OCI-LY1 (cell line): ENCODE measurements around the gene MAML2.

ENCODE experiments used
- H2AFZ ChIP-seq: fragments of 200-600 bp; sonication (generic), shearing (Covaris generic); 2 replicates; pipeline ENCODE4 v1.6.0; 2014; ENCODE audit warnings: antibody characterized with exemption, mild to moderate bottlenecking, low read length
- H3F3A ChIP-seq: fragments of 200-600 bp; sonication (generic), shearing (Covaris generic); 2 replicates; pipeline ENCODE4 v1.6.0; 2014; ENCODE audit warnings: mild to moderate bottlenecking, antibody characterized with exemption, low read length, moderate library complexity; ENCODE audit not compliant: insufficient read depth
- H3K27ac ChIP-seq: fragments of 200-600 bp; sonication (generic); 2 replicates; pipeline ENCODE4 v1.5.1; 2014; ENCODE audit warnings: low read length, mixed run types, mild to moderate bottlenecking, low read depth; ENCODE audit not compliant: poor library complexity, severe bottlenecking
- H3K27me3 ChIP-seq: fragments of 200-600 bp; sonication (generic); 2 replicates; pipeline ENCODE4 v1.6.0; 2014; ENCODE audit warnings: antibody characterized with exemption, mild to moderate bottlenecking, low read length, moderate library complexity; ENCODE audit not compliant: insufficient read depth
- H3K36me3 ChIP-seq: fragments of 200-600 bp; sonication (generic); 2 replicates; pipeline ENCODE4 v1.6.1; 2014; ENCODE audit warnings: mild to moderate bottlenecking, antibody characterized with exemption, low read length, moderate library complexity, mixed read lengths; ENCODE audit not compliant: insufficient read depth
- H3K4me1 ChIP-seq: fragments of 200-600 bp; sonication (generic); 2 replicates; pipeline ENCODE4 v1.5.1; 2014; ENCODE audit warnings: mild to moderate bottlenecking, low read length, moderate library complexity; ENCODE audit not compliant: insufficient read depth, severe bottlenecking
- H3K4me2 ChIP-seq: fragments of 200-600 bp; sonication (generic), shearing (Covaris generic); 2 replicates; pipeline ENCODE4 v1.6.1; 2014; ENCODE audit warnings: low read length
- H3K4me3 ChIP-seq: fragments of 200-600 bp; sonication (generic); 2 replicates; pipeline ENCODE4 v1.5.1; 2014; ENCODE audit warnings: low read length, low read depth, mild to moderate bottlenecking, mixed read lengths; ENCODE audit not compliant: poor library complexity, severe bottlenecking
- H3K79me2 ChIP-seq: fragments of 200-600 bp; shearing (Covaris generic); 2 replicates; pipeline ENCODE4 v1.6.1; 2016; ENCODE audit warnings: mixed run types, low read length, mixed read lengths; ENCODE audit not compliant: insufficient read depth
- H3K9ac ChIP-seq: fragments of 200-600 bp; sonication (generic), shearing (Covaris generic); 2 replicates; pipeline ENCODE4 v1.6.1; 2014; ENCODE audit warnings: mild to moderate bottlenecking, low read length, mixed read lengths
- H3K9me2 ChIP-seq: fragments of 200-600 bp; sonication (generic), shearing (Covaris generic); 2 replicates; pipeline ENCODE4 v1.6.1; 2014; ENCODE audit warnings: low read depth, mild to moderate bottlenecking, low read length, mixed read lengths
- H3K9me3 ChIP-seq: fragments of 200-600 bp; shearing (Covaris generic); 2 replicates; pipeline ENCODE4 v1.6.1; 2014; ENCODE audit warnings: low read length, mixed read lengths
- H4K20me1 ChIP-seq: fragments of 200-600 bp; sonication (generic), shearing (Covaris generic); 2 replicates; pipeline ENCODE4 v1.6.0; 2016; ENCODE audit warnings: mild to moderate bottlenecking, low read length; ENCODE audit not compliant: insufficient read depth
- EZH2 ChIP-seq: fragments of 200-600 bp; sonication (generic), shearing (Covaris generic); IDR thresholded peaks from 2 replicates; pipeline ENCODE4 v1.8.0; 2017; ENCODE audit warnings: borderline replicate concordance, mixed run types, mild to moderate bottlenecking, antibody characterized with exemption, low read length, moderate library complexity, mixed read lengths
- TF ChIP-seq, protein P1 (sequence below): fragments of 200-600 bp; sonication (generic), shearing (Covaris generic); IDR thresholded peaks from 2 replicates; pipeline ENCODE4 v1.5.1; 2017; ENCODE audit warnings: mild to moderate bottlenecking, antibody characterized with exemption, low read length, moderate library complexity, mixed read lengths

MAML2 gene

GRCh38 chr11:96178049-96178886 is 164.7 kb downstream of the MAML2 start:
- Histone ChIP-seq H3K9me2 (no peaks in the 10 kb centered on the region), H3K27me3 (no peaks in the 10 kb centered on the region), H3K27ac (no peak overlapping the region), H3K9ac (no peak overlapping the region), H3K4me2 (no peak overlapping the region), H3K79me2 (no peaks in the 10 kb centered on the region), H3K4me1 (peaks cover 25% of the 10 kb centered on the region), H2AFZ (no peak overlapping the region), H4K20me1 (no peaks in the 10 kb centered on the region), H3K4me3 (no peak overlapping the region), H3K9me3 (no peaks in the 10 kb centered on the region), H3K36me3 (no peaks in the 10 kb centered on the region), H3F3A (no peaks in the 10 kb centered on the region)
- TF ChIP-seq EZH2, result no peak
- TF ChIP-seq, protein P1, sequence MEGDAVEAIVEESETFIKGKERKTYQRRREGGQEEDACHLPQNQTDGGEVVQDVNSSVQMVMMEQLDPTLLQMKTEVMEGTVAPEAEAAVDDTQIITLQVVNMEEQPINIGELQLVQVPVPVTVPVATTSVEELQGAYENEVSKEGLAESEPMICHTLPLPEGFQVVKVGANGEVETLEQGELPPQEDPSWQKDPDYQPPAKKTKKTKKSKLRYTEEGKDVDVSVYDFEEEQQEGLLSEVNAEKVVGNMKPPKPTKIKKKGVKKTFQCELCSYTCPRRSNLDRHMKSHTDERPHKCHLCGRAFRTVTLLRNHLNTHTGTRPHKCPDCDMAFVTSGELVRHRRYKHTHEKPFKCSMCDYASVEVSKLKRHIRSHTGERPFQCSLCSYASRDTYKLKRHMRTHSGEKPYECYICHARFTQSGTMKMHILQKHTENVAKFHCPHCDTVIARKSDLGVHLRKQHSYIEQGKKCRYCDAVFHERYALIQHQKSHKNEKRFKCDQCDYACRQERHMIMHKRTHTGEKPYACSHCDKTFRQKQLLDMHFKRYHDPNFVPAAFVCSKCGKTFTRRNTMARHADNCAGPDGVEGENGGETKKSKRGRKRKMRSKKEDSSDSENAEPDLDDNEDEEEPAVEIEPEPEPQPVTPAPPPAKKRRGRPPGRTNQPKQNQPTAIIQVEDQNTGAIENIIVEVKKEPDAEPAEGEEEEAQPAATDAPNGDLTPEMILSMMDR, result no peak

- no peaks in the 10 kb centered on the region for H3K36me3 ChIP-seq
- H3K79me2 ChIP-seq, result no peaks in the 10 kb centered on the region
- no peak overlapping the region for H2AFZ ChIP-seq
- H3K4me3 ChIP-seq, result no peak overlapping the region
- TF ChIP-seq, protein P1, result no peak
- no peak for TF ChIP-seq EZH2
- no peaks in the 10 kb centered on the region for H3K27me3 ChIP-seq
- H3K4me1 ChIP-seq, result peaks cover 26% of the 10 kb centered on the region
- H3K4me2 ChIP-seq, result no peak overlapping the region
- H3K27ac ChIP-seq, result no peak overlapping the region
- no peaks in the 10 kb centered on the region for H3F3A ChIP-seq
- no peaks in the 10 kb centered on the region for H4K20me1 ChIP-seq
- H3K9ac ChIP-seq, result no peak overlapping the region
- no peaks in the 10 kb centered on the region for H3K9me3 ChIP-seq
- H3K9me2 ChIP-seq, result no peaks in the 10 kb centered on the region
These were observed 165.8 kb downstream of the MAML2 start for GRCh38 chr11:96177146-96177545.

GRCh38 chr11:96173906-96174305 is 169.1 kb downstream of the MAML2 start:
- Histone ChIP-seq H3F3A (no peaks in the 10 kb centered on the region), H3K27ac (no peak overlapping the region), H3K4me2 (no peak overlapping the region), H3K4me1 (peaks cover 14% of the 10 kb centered on the region), H4K20me1 (no peaks in the 10 kb centered on the region), H3K27me3 (no peaks in the 10 kb centered on the region), H3K36me3 (no peaks in the 10 kb centered on the region), H3K9me2 (no peaks in the 10 kb centered on the region), H3K9ac (no peak overlapping the region), H2AFZ (no peak overlapping the region), H3K4me3 (no peak overlapping the region), H3K79me2 (no peaks in the 10 kb centered on the region), H3K9me3 (no peaks in the 10 kb centered on the region)
- TF ChIP-seq, protein P1, result no peak
- no peak for TF ChIP-seq EZH2
